B cell (primary cell): ENCODE data around the gene TMEM247. TPM values are rescaled to one million over a fixed set of nuclear protein-coding genes. Genes with fewer than 3 reads are reported as not detected.

Source experiments
- ATAC-seq: fragments of 200-7000 bp; cut with Tn5 transposase; one replicate; pipeline ENCODE4 v1.10.0; 2021; ENCODE audit warnings: low read depth, mild to moderate bottlenecking, moderate number of reproducible peaks, moderate library complexity
- CTCF ChIA-PET: fragments of 350-600 bp; sonication (Branson Sonifier 250); formaldehyde crosslinking; loops from one replicate; lab custom pipeline; 2021; ENCODE audit warnings: antibody characterized with exemption, inconsistent platforms; lab: Charles Lee
- POLR2A ChIA-PET: fragments of 350-600 bp; sonication (Branson Sonifier 250); formaldehyde crosslinking; loops from one replicate; lab custom pipeline; 2021; ENCODE audit warnings: antibody characterized with exemption; lab: Charles Lee
- DNase-seq: peaks from one replicate; pipeline ENCODE4 v3.0.0; 2013
- H2AFZ ChIP-seq: 2 replicates; pipeline ENCODE4 v1.6.1; 2012; ENCODE audit warnings: mild to moderate bottlenecking, low read depth, low read length; ENCODE audit not compliant: insufficient read depth, poor library complexity, severe bottlenecking
- H3K27ac ChIP-seq, 2 donors: 1 replicate in 1 of 2; 2 replicates in 1 of 2; pipeline ENCODE4 v1.5.1; 2012 to 2013; ENCODE audit warnings: low read length in 2 of 2, mild to moderate bottlenecking in 2 of 2, moderate library complexity in 1 of 2
- H3K27me3 ChIP-seq, 4 experiments: fragments of 200-600 bp in 1 of 4; sonication (generic) in 1 of 4; replicated peaks in 1 of 4; 1 replicate in 2 of 4; 2 replicates in 2 of 4; pipeline versions ENCODE4 v1.6.1 to v1.7.0; 2013 to 2016; ENCODE audit warnings: low read length in 3 of 4, mild to moderate bottlenecking in 2 of 4, mixed read lengths in 1 of 4, moderate library complexity in 1 of 4; ENCODE audit not compliant: insufficient read depth in 4 of 4, control insufficient read depth in 3 of 4; ENCODE audit errors: control extremely low read depth in 1 of 4
- H3K36me3 ChIP-seq, 2 experiments: replicated peaks in 1 of 2; 1 replicate in 1 of 2; 2 replicates in 1 of 2; pipeline versions ENCODE4 v1.6.1 to v1.7.1; 2013; ENCODE audit warnings: low read length in 1 of 2; ENCODE audit not compliant: insufficient read depth in 2 of 2, control insufficient read depth in 1 of 2; ENCODE audit errors: control extremely low read depth in 1 of 2, extremely low read depth in 1 of 2
- H3K4me1 ChIP-seq, 2 donors: fragments of 200-600 bp in 1 of 2; sonication (generic) in 1 of 2; 1 replicate in 1 of 2; 2 replicates in 1 of 2; pipeline versions ENCODE4 v1.5.1 to v1.6.1; 2013 to 2017; ENCODE audit warnings: low read length in 2 of 2; ENCODE audit not compliant: control insufficient read depth in 2 of 2, insufficient read depth in 2 of 2
- H3K4me2 ChIP-seq: replicated peaks from 2 replicates; pipeline ENCODE3; 2012; ENCODE audit warnings: mild to moderate bottlenecking, low read depth, low read length; ENCODE audit not compliant: poor library complexity, severe bottlenecking
- H3K4me3 ChIP-seq, 5 experiments: fragments of 200-600 bp in 1 of 5; sonication (generic) in 1 of 5; 1 replicate in 3 of 5; 2 replicates in 2 of 5; pipeline versions ENCODE4 v1.5.1 to v1.7.0; 2011 to 2016; ENCODE audit warnings: low read length in 4 of 5, mild to moderate bottlenecking in 4 of 5, low read depth in 2 of 5, control low read depth in 1 of 5, moderate library complexity in 1 of 5; ENCODE audit not compliant: insufficient read depth in 1 of 5; ENCODE audit errors: control extremely low read depth in 1 of 5, extremely low read depth in 1 of 5
- H3K79me2 ChIP-seq: fragments of 200-600 bp; sonication (generic); one replicate; pipeline ENCODE4 v1.6.0; 2016; ENCODE audit warnings: low read length; ENCODE audit not compliant: control insufficient read depth, insufficient read depth
- H3K9ac ChIP-seq: fragments of 200-600 bp; sonication (generic); 2 replicates; pipeline ENCODE4 v1.6.1; 2017; ENCODE audit warnings: mild to moderate bottlenecking, low read length, moderate library complexity
- H3K9me3 ChIP-seq, 3 donors: one replicate each; pipeline versions ENCODE4 v1.6.1 to v1.7.1; 2013; ENCODE audit warnings: low read length in 2 of 3; ENCODE audit not compliant: control insufficient read depth in 2 of 3, insufficient read depth in 1 of 3; ENCODE audit errors: control extremely low read depth in 1 of 3
- H4K20me1 ChIP-seq: 2 replicates; pipeline ENCODE4 v1.6.0; 2012; ENCODE audit warnings: mild to moderate bottlenecking, low read length; ENCODE audit not compliant: insufficient read depth, control insufficient read depth, poor library complexity, severe bottlenecking
- H3K27ac Mint-ChIP-seq: one replicate; pipeline ENCODE4 v1.8.0; 2021; ENCODE audit warnings: mixed read lengths
- H3K27me3 Mint-ChIP-seq: one replicate; pipeline ENCODE4 v1.8.0; 2021; ENCODE audit warnings: mixed read lengths
- H3K4me1 Mint-ChIP-seq: one replicate; pipeline ENCODE4 v1.8.0; 2021; ENCODE audit warnings: mixed read lengths
- H3K4me3 Mint-ChIP-seq: one replicate; pipeline ENCODE4 v1.8.0; 2021; ENCODE audit warnings: mixed read lengths
- H3K9me3 Mint-ChIP-seq: one replicate; pipeline ENCODE4 v1.8.0; 2022; ENCODE audit warnings: mixed read lengths; ENCODE audit not compliant: insufficient read depth
- CTCF ChIP-seq: fragments of 200-600 bp; IDR thresholded peaks from one replicate; pipeline ENCODE4 v1.8.0; 2022; ENCODE audit warnings: antibody characterized with exemption, mild to moderate bottlenecking
- EZH2 ChIP-seq: IDR thresholded peaks from 2 replicates; pipeline ENCODE4 v1.6.1; 2012; ENCODE audit warnings: borderline replicate concordance, low read depth, mild to moderate bottlenecking, moderate library complexity, low read length; ENCODE audit not compliant: insufficient read depth, poor library complexity, severe bottlenecking
- WGBS: methylation state at CpG from one replicate; pipeline ENCODE4 v1.1.5; 2013; ENCODE audit warnings: missing lambda C conversion rate; ENCODE audit not compliant: insufficient coverage; 5-methylcytosine and 5-hydroxymethylcytosine counted together
- intact Hi-C: fragments of 100-400 bp; cut with micrococcal nuclease; formaldehyde crosslinking; loops from one replicate; pipeline ENCODE4 v1.10.0; 2022
- polyA minus RNA-seq: library from RNA; depleted of rRNA, polyadenylated mRNA; stranded (reverse); fragments of >200 nt; gene quantifications from 2 replicates; pipeline ENCODE4 v1.2.3, GENCODE V29; 2012
- polyA plus RNA-seq: library from polyadenylated mRNA; depleted of rRNA; stranded (reverse); fragments of >200 nt; gene quantifications from 2 replicates; pipeline ENCODE4 v1.2.3, GENCODE V29; 2012
- total RNA-seq, 2 donors: library from RNA; stranded (reverse); fragments of 120-200 nt in 1 of 2; gene quantifications; 1 replicate in 1 of 2; 2 replicates in 1 of 2; pipeline versions ENCODE4 v1.2.3 to v1.2.4, GENCODE V29; 2013 to 2022

The TMEM247 gene
- total RNA-seq (not detected in 2 replicates), polyA plus RNA-seq (not detected in 2 replicates), polyA minus RNA-seq (not detected in 2 replicates)
- not detected for total RNA-seq (2013)

GRCh38 chr2:46479265-46479664 is at the start of gene TMEM247:
Gene TMEM247 (plus strand): TSS chr2:46479565.
- Histone ChIP-seq H3K36me3 (no peaks in the 10 kb centered on the region), H3K27ac (no peak within 1 kb of the TSS), H3K4me3 (no peak within 1 kb of the TSS), H3K9me3 (no peaks in the 10 kb centered on the region), H4K20me1 (no peaks in the 10 kb centered on the region), H3K4me1 (no peaks in the 10 kb centered on the region), H3K79me2 (no peaks in the 10 kb centered on the region), H2AFZ (no peak within 1 kb of the TSS), H3K27me3 (no peaks in the 10 kb centered on the region), H3K9ac (no peak within 1 kb of the TSS), H3K4me2 (no peak within 1 kb of the TSS)
- H3K27ac Mint-ChIP-seq, result no peak within 1 kb of the TSS
- DNase-seq (no peak), ATAC-seq (no peak)
- CTCF ChIA-PET, result interaction anchor here (0.6 kb wide), 1 partner anchor 119 kb away, joined by 3 read pairs; no protein-coding TSS in a partner anchor
- 98% methylated on average over 4 of the region's 5 CpGs for WGBS
- peaks cover 11% of the 10 kb centered on the region for H3K4me1 Mint-ChIP-seq
- no peaks in the 10 kb centered on the region for H3K9me3 Mint-ChIP-seq
- no peaks in the 10 kb centered on the region for H3K27me3 Mint-ChIP-seq
- no peak within 1 kb of the TSS for H3K4me3 Mint-ChIP-seq
- intact Hi-C loops, result no loop called here
- no peak for TF ChIP-seq CTCF
- POLR2A ChIA-PET, result no interaction called here

GRCh38 chr2:46430413-46430812 is 49.0 kb upstream of the TMEM247 start:
- no peak overlapping the region for H3K4me2 ChIP-seq
- 100% methylated on average over 1 of the region's 1 CpG for WGBS
- intact Hi-C loops, result no loop called here
- peaks cover 0 to 9% (median 0%) of the 10 kb centered on the region in 3 donors for H3K9me3 ChIP-seq
- no peak overlapping the region for H2AFZ ChIP-seq
- no peak overlapping the region for H3K4me3 ChIP-seq
- Mint-ChIP-seq H3K9me3 (no peaks in the 10 kb centered on the region), H3K27me3 (peaks cover 30% of the 10 kb centered on the region), H3K4me1 (no peaks in the 10 kb centered on the region), H3K4me3 (no peak overlapping the region), H3K27ac (no peak overlapping the region)
- ATAC-seq (no peak), DNase-seq (no peak)
- no peaks in the 10 kb centered on the region for H3K4me1 ChIP-seq
- TF ChIP-seq EZH2 (no peak), CTCF (no peak)
- H3K27me3 ChIP-seq, result no peaks in the 10 kb centered on the region
- H4K20me1 ChIP-seq, result no peaks in the 10 kb centered on the region
- no peak overlapping the region for H3K9ac ChIP-seq
- no peaks in the 10 kb centered on the region for H3K79me2 ChIP-seq
- ChIA-PET POLR2A (no interaction called here), CTCF (no interaction called here)
- no peak overlapping the region for H3K27ac ChIP-seq
- no peaks in the 10 kb centered on the region for H3K36me3 ChIP-seq
